ENCODE results near the gene CDK17. TPM values are rescaled to one million over a fixed set of nuclear protein-coding genes. Genes with fewer than 3 reads are reported as not detected.

Gene CDK17
- total RNA-seq, 2 experiments from 2014 or later, result 38.0 to 39.4 TPM

DNA sequence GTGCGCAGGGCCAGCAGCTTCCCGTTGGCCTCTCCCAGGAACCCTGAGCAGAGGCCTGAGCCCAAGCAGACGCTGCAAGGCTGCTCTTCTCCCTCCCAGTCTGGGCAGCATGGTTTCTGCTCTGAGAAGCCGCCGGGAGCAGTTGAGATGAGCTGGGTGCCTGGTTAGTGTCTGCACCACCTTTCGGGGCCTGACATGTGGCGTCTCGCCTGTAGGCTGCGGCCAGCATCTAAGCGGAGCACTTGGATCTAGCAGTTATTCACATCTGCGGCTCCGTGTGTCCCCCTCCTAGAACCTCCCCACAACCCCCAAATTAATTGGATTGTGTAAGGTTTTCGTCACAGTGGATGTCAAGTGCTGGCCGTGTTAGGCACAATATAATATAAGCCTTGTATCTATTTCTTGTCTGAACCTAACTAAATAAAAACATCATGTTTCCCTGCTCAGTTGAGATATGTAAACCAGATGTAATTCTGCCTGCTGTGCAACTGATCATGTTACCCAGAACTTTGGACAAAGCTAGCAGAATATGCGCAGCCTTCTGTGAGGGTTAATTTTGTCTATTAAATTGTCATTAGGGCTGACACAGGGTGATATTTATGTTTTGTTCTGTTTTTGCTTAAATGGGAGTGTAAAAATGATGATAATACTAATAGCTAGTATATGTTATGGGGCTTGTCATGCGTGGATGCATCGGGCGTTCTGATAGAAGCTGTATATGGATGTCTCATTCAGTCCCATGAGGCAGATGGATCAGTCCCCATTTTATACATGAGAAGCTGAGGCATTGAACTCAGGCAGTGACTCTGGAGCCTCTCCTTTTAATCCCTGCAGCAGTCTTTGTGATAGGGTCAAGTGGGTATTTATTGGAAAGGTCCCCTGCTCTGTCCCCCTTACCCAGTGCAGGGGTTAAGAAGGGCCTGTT is 160.3 kb downstream of the CDK17 start:
- DNase-seq (no peak), ATAC-seq (no peak)
- Mint-ChIP-seq H3K9me3 (ENCODE audit: low read depth) (no peaks in the 10 kb centered on the region), H3K36me3 (ENCODE audit: low read depth) (peaks cover 31% of the 10 kb centered on the region), H3K27ac (no peak overlapping the region), H3K4me3 (no peak overlapping the region), H3K4me1 (peaks cover 76% of the 10 kb centered on the region), H3K27me3 (no peaks in the 10 kb centered on the region)
- intact Hi-C loops (cut with DNase I, micrococcal nuclease), result loop anchor here in 1 of 2 experiments (10.0 kb wide), 1 partner anchor 155 kb away; no protein-coding TSS in a partner anchor
- ChIA-PET POLR2A (no interaction called here), CTCF (no interaction called here)

DNA sequence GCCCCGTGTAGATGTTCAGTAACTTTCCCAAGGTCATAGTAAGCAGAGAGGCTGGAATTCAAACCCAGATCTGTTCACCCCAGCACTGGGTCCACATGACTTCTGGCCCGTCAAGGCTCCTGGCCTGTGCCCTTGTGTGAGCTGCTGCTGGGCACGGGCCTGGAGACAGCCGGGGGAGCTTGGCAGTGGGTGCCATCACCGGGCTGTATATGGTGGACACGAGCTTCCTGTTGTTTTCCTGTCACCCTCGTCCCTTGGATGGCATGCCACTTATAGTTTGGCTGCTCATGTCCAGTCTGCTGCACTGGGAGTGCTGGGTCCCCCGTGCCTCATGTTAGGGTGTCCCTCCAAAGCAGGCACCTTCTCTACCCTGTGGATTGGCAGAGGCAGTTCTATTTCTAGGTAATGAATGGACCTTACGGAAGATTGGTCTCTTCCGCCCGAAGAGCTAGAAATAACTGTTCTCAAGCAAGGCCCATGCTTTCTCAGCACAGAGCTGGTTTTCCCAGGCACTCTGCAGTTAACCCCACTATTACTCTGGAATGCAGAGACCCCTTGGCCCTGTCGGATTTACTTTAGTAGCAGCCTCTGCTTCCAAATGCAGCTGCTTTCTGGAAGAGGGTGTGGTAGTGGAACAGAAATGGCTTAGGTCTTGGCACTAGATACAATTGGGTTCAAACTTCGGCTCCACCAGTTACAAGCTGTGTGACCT is 161.7 kb downstream of the CDK17 start:
- CTCF ChIA-PET, result interaction anchor here (0.5 to 1.2 kb wide), 3 partner anchors 29 to 233 kb away, joined by 3 to 7 read pairs (median 5); partner anchors contain the start of gene CDK17
- peaks cover 81% of the 10 kb centered on the region for H3K4me1 Mint-ChIP-seq
- DNase-seq, result no peak
- no peaks in the 10 kb centered on the region for H3K9me3 Mint-ChIP-seq (ENCODE audit: low read depth)
- intact Hi-C loops (cut with DNase I, micrococcal nuclease), result loop anchor here in 1 of 2 experiments (10.0 kb wide), 1 partner anchor 156 kb away; no protein-coding TSS in a partner anchor
- H3K27me3 Mint-ChIP-seq, result no peaks in the 10 kb centered on the region
- no peak overlapping the region for H3K27ac Mint-ChIP-seq
- POLR2A ChIA-PET, result no interaction called here
- H3K36me3 Mint-ChIP-seq (ENCODE audit: low read depth), result peaks cover 37% of the 10 kb centered on the region
- no peak overlapping the region for H3K4me3 Mint-ChIP-seq
- ATAC-seq, result no peak

- intact Hi-C loops (cut with DNase I, micrococcal nuclease), result loop anchor here in 1 of 2 experiments (10.0 kb wide), 1 partner anchor 157 kb away; no protein-coding TSS in a partner anchor
- POLR2A ChIA-PET, result no interaction called here
- Mint-ChIP-seq H3K27me3 (no peaks in the 10 kb centered on the region), H3K27ac (peak overlapping the region; percentile 69), H3K9me3 (ENCODE audit: low read depth) (no peaks in the 10 kb centered on the region), H3K36me3 (ENCODE audit: low read depth) (peaks cover 34% of the 10 kb centered on the region), H3K4me1 (peaks cover 73% of the 10 kb centered on the region), H3K4me3 (peak overlapping the region; percentile 28)
- DNase-seq (peak; percentile 72), ATAC-seq (peak; percentile 54)
- CTCF ChIA-PET, result interaction anchor here (0.5 to 1.6 kb wide), 7 partner anchors 30 to 279 kb away, joined by 3 to 5 read pairs (median 3); no protein-coding TSS in a partner anchor
These were observed 162.7 kb downstream of the CDK17 start for GRCh38 chr12:96237465-96238077.

DNA sequence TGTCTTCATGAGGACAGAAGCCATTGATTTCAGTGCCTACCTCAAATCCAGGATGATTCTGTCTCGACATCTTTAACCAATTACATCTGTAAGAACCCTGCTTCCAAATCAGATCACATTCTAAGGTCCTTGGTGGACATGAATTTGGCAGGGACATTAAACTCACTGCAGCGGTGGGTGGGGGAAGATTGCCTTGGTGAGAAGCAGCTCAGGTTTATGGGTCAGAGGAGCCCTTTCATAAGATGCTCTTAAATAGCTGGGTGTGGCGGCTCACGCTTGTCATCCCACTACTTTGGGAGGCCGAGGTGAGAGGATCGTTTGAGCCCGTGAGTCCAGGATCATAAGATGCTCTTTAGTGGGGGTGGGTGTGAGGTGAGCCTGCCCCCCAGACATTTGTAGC is 163.2 kb downstream of the CDK17 start:
- DNase-seq (no peak), ATAC-seq (peak; percentile 1)
- ChIA-PET POLR2A (no interaction called here), CTCF (interaction anchor here (0.6 to 1.6 kb wide), 4 partner anchors 37 to 280 kb away, joined by 3 to 5 read pairs (median 3); no protein-coding TSS in a partner anchor)
- Mint-ChIP-seq H3K9me3 (ENCODE audit: low read depth) (no peaks in the 10 kb centered on the region), H3K4me3 (no peak overlapping the region), H3K27ac (peak overlapping the region; percentile 48), H3K4me1 (peaks cover 68% of the 10 kb centered on the region), H3K36me3 (ENCODE audit: low read depth) (peaks cover 34% of the 10 kb centered on the region), H3K27me3 (no peaks in the 10 kb centered on the region)
- intact Hi-C loops (cut with DNase I, micrococcal nuclease), result loop anchor here in 1 of 2 experiments (10.0 kb wide), 1 partner anchor 158 kb away; no protein-coding TSS in a partner anchor

DNA sequence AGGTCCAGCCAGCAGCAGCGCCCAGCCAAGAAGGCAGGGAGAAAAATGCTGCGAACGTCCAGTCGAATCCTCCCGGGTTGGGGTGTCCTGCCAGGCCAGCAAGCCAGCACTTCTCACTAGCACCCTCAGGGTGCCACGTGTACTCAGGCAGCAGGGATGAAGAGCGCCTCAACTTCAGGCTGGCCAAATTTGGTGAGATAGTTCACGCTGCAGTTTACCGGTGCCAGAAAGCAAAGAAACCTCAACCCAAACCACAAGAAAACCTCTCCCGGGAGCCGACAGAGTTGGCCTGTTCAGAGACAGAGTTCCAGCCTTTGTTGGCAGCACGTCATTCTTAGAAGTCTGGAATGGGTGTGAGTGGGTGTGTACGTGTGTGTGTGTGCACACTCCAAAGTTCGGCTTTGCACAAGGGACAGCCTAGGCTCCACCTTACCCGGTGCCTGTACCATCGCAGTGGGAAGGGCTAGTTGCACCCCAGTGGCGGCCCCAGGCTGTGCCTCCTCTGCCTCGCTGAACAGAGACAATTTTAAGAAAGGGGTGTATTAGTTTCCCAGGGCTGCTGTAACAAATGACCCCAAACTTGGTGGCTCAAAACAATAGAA is 163.9 kb downstream of the CDK17 start:
- H3K27me3 Mint-ChIP-seq, result no peaks in the 10 kb centered on the region
- intact Hi-C loops (cut with DNase I, micrococcal nuclease), result loop anchor here in 1 of 2 experiments (10.0 kb wide), 1 partner anchor 158 kb away; no protein-coding TSS in a partner anchor
- peak; percentile 63 for DNase-seq
- ATAC-seq, result peak; percentile 77
- peaks cover 38% of the 10 kb centered on the region for H3K36me3 Mint-ChIP-seq (ENCODE audit: low read depth)
- no peak overlapping the region for H3K4me3 Mint-ChIP-seq
- peaks cover 65% of the 10 kb centered on the region for H3K4me1 Mint-ChIP-seq
- peak overlapping the region; percentile 48 for H3K27ac Mint-ChIP-seq
- no peaks in the 10 kb centered on the region for H3K9me3 Mint-ChIP-seq (ENCODE audit: low read depth)
- POLR2A ChIA-PET, result no interaction called here
- CTCF ChIA-PET, result interaction anchor here (0.6 to 1.6 kb wide), 3 partner anchors 57 to 260 kb away, joined by 3 read pairs; no protein-coding TSS in a partner anchor

GRCh38 chr12:96235484-96235826 is 164.8 kb downstream of the CDK17 start:
- DNase-seq (no peak), ATAC-seq (no peak)
- intact Hi-C loops (cut with DNase I, micrococcal nuclease), result loop anchor here in 1 of 2 experiments (10.0 kb wide), 1 partner anchor 159 kb away; no protein-coding TSS in a partner anchor
- H3K4me1 Mint-ChIP-seq, result peaks cover 56% of the 10 kb centered on the region
- POLR2A ChIA-PET, result no interaction called here
- H3K36me3 Mint-ChIP-seq (ENCODE audit: low read depth), result peaks cover 35% of the 10 kb centered on the region
- H3K27me3 Mint-ChIP-seq, result no peaks in the 10 kb centered on the region
- no peaks in the 10 kb centered on the region for H3K9me3 Mint-ChIP-seq (ENCODE audit: low read depth)
- H3K4me3 Mint-ChIP-seq, result no peak overlapping the region
- H3K27ac Mint-ChIP-seq, result no peak overlapping the region
- CTCF ChIA-PET, result interaction anchor here (0.6 to 1.2 kb wide), 2 partner anchors 58 to 173 kb away, joined by 3 to 4 read pairs; no protein-coding TSS in a partner anchor

DNA sequence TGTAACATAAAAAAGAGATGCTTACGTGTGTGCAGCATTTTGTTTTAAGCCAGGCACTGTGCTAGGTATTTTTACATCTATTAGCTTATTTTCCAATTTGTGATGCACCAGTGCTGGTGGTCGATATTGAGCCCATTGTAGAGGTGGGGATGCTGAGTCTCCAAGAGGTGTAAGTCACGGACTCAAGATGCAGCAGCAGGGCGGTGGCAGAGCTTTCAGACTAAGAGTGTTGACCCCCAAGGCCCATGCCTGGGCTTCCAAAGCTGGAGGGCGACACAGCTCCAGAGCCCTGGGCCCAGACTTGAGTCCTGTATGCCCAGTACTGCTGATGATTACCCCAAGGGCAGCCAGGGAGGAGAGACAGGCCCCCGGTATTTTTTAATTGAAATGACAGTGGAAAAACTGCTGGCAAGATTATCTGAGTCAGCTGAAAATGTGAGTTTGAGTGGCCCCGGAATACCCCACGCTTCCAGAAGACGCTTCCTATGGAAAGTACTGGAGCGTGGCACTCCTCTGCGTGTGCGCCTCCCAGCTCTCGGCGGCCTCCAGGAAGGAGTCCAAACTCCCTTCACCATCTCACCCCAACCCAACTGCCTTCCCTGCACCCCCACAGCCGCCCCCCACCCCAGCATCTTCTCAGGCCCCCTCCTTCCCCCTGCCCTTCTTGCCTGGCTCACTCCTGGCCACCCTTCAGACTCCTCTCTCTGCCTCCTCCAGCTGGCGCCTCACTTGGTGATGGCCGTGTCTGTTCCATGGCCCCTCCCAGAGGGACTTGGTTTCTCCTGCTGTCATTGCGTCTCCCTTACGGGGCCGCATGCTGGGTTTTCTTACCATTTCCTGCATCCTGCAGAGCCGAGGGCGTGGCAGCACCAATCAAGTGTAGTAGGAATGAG is 165.4 kb downstream of the CDK17 start:
- ChIA-PET CTCF (interaction anchor here (0.6 to 1.2 kb wide), 4 partner anchors 20 to 1055 kb away, joined by 3 to 4 read pairs (median 4); no protein-coding TSS in a partner anchor), POLR2A (interaction anchor here (0.5 to 0.9 kb wide), 2 partner anchors 8 to 20 kb away, joined by 3 to 10 read pairs; no protein-coding TSS in a partner anchor)
- H3K4me1 Mint-ChIP-seq, result peaks cover 51% of the 10 kb centered on the region
- no peak overlapping the region for H3K4me3 Mint-ChIP-seq
- no peak overlapping the region for H3K27ac Mint-ChIP-seq
- DNase-seq, result no peak
- H3K9me3 Mint-ChIP-seq (ENCODE audit: low read depth), result no peaks in the 10 kb centered on the region
- intact Hi-C loops (cut with DNase I, micrococcal nuclease), result loop anchor here in 1 of 2 experiments (10.0 kb wide), 1 partner anchor 160 kb away; no protein-coding TSS in a partner anchor
- H3K27me3 Mint-ChIP-seq, result no peaks in the 10 kb centered on the region
- peaks cover 32% of the 10 kb centered on the region for H3K36me3 Mint-ChIP-seq (ENCODE audit: low read depth)
- no peak for ATAC-seq

GRCh38 chr12:96233939-96234461 is 166.2 kb downstream of the CDK17 start:
- Mint-ChIP-seq H3K4me3 (no peak overlapping the region), H3K9me3 (ENCODE audit: low read depth) (no peaks in the 10 kb centered on the region), H3K27me3 (no peaks in the 10 kb centered on the region), H3K4me1 (peaks cover 46% of the 10 kb centered on the region), H3K36me3 (ENCODE audit: low read depth) (peaks cover 35% of the 10 kb centered on the region), H3K27ac (no peak overlapping the region)
- DNase-seq (no peak), ATAC-seq (no peak)
- CTCF ChIA-PET, result interaction anchor here (0.5 to 0.9 kb wide), 5 partner anchors 19 to 1054 kb away, joined by 3 to 5 read pairs (median 3); no protein-coding TSS in a partner anchor
- intact Hi-C loops (cut with DNase I, micrococcal nuclease), result loop anchor here in 1 of 2 experiments (10.0 kb wide), 1 partner anchor 161 kb away; no protein-coding TSS in a partner anchor
- POLR2A ChIA-PET, result interaction anchor here (0.9 kb wide), 1 partner anchor 9 kb away, joined by 3 read pairs; no protein-coding TSS in a partner anchor

- no peak for DNase-seq
- H3K27me3 Mint-ChIP-seq, result no peaks in the 10 kb centered on the region
- no peak overlapping the region for H3K4me3 Mint-ChIP-seq
- H3K4me1 Mint-ChIP-seq, result peaks cover 45% of the 10 kb centered on the region
- ATAC-seq, result no peak
- ChIA-PET POLR2A (no interaction called here), CTCF (interaction anchor here (0.7 to 1.2 kb wide), 4 partner anchors 9 to 294 kb away, joined by 3 to 4 read pairs (median 3); no protein-coding TSS in a partner anchor)
- H3K36me3 Mint-ChIP-seq (ENCODE audit: low read depth), result peaks cover 39% of the 10 kb centered on the region
- H3K27ac Mint-ChIP-seq, result no peak overlapping the region
- H3K9me3 Mint-ChIP-seq (ENCODE audit: low read depth), result no peaks in the 10 kb centered on the region
- intact Hi-C loops (cut with DNase I, micrococcal nuclease), result loop anchor here in 1 of 2 experiments (10.0 kb wide), 1 partner anchor 162 kb away; no protein-coding TSS in a partner anchor
These were observed 167.1 kb downstream of the CDK17 start for GRCh38 chr12:96233168-96233567.

Measured in activated CD4-positive, alpha-beta T cell treated with anti-CD3 and anti-CD28 coated beads for 36 hours (primary cell).